ENCODE measurements around the gene TTC1. TPM values are rescaled to one million over a fixed set of nuclear protein-coding genes. Genes with fewer than 3 reads are reported as not detected.

TTC1 gene
- total and polyA plus RNA-seq, 3 experiments from 2014 or later: 66.4 to 99.8 (median 70.7) TPM

DNA sequence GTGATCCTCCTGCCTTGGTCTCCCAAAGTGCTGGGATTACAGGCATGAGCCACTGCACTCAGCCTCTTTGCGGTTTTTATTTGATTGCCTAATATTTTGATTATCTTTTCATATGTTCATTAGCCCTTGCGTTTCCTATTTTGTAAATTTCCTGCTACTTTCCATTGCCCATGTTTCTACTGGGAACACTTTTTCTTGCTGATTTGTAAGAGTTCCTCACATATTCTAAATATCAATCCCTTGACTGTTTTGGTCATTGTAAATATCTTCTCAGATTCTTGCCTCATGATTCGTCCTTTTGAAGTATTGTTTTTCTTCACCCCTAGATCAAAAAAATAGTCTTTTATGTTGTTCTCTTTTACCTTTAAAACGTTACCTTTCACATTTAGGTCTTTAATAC is 37.9 kb upstream of the TTC1 start:
- DNase-seq: no peak
- Mint-ChIP-seq H3K9me3 (peaks cover 0 to 2% (median 0%) of the 10 kb centered on the region in 5 donors), H3K36me3 (peaks cover 0 to 2% (median 0%) of the 10 kb centered on the region in 3 donors), H3K27ac (no peak overlapping the region), H3K4me3 (peak overlapping the region in 2 of 7 donors; percentile 50 to 60), H3K4me1 (peaks cover 10 to 22% (median 14%) of the 10 kb centered on the region in 3 donors), H3K27me3 (peaks cover 31 to 72% of the 10 kb centered on the region in 2 donors)
- no peaks in the 10 kb centered on the region for H3K36me3 ChIP-seq (ENCODE audit: insufficient read depth, low read length)
- ChIA-PET POLR2A (no interaction called here), CTCF (interaction anchor here (1.4 to 2.3 kb wide), 2 partner anchors 16 to 23 kb away, joined by 4 to 6 read pairs; no protein-coding TSS in a partner anchor)
- H3K27me3 ChIP-seq (ENCODE audit: insufficient read depth, low read length, poor library complexity, severe bottlenecking): peaks cover 23% of the 10 kb centered on the region
- no peak overlapping the region for H3K4me3 ChIP-seq (ENCODE audit: low read length)
- H3K27ac ChIP-seq (ENCODE audit: low read depth, low read length): no peak overlapping the region
- no peaks in the 10 kb centered on the region for H3K9me3 ChIP-seq (ENCODE audit: low read length)
- no peaks in the 10 kb centered on the region for H3K4me1 ChIP-seq (ENCODE audit: insufficient read depth, low read length)

- H3K27me3 Mint-ChIP-seq: peaks cover 26 to 68% of the 10 kb centered on the region in 2 donors
- peaks cover 10 to 22% (median 14%) of the 10 kb centered on the region in 3 donors for H3K4me1 Mint-ChIP-seq
- H3K4me3 Mint-ChIP-seq: peak overlapping the region in 5 of 7 donors; percentile 4 to 69 (median 50)
- ChIA-PET POLR2A (no interaction called here), CTCF (interaction anchor here (2.3 kb wide), 1 partner anchor 24 kb away, joined by 6 read pairs; no protein-coding TSS in a partner anchor)
- H3K27me3 ChIP-seq (ENCODE audit: insufficient read depth, low read length, poor library complexity, severe bottlenecking): peaks cover 23% of the 10 kb centered on the region
- H3K4me1 ChIP-seq (ENCODE audit: insufficient read depth, low read length): no peaks in the 10 kb centered on the region
- peak overlapping the region in 1 of 8 donors; percentile 26 for H3K27ac Mint-ChIP-seq
- no peak overlapping the region for H3K4me3 ChIP-seq (ENCODE audit: low read length)
- H3K36me3 ChIP-seq (ENCODE audit: insufficient read depth, low read length): no peaks in the 10 kb centered on the region
- H3K9me3 Mint-ChIP-seq: peaks cover 0 to 2% (median 0%) of the 10 kb centered on the region in 5 donors
- peaks cover 0 to 2% (median 0%) of the 10 kb centered on the region in 3 donors for H3K36me3 Mint-ChIP-seq
- DNase-seq: no peak
- no peak overlapping the region for H3K27ac ChIP-seq (ENCODE audit: low read depth, low read length)
- no peaks in the 10 kb centered on the region for H3K9me3 ChIP-seq (ENCODE audit: low read length)
Observed at GRCh38 chr5:159971514-159971913, 37.4 kb upstream of the TTC1 start.

DNA sequence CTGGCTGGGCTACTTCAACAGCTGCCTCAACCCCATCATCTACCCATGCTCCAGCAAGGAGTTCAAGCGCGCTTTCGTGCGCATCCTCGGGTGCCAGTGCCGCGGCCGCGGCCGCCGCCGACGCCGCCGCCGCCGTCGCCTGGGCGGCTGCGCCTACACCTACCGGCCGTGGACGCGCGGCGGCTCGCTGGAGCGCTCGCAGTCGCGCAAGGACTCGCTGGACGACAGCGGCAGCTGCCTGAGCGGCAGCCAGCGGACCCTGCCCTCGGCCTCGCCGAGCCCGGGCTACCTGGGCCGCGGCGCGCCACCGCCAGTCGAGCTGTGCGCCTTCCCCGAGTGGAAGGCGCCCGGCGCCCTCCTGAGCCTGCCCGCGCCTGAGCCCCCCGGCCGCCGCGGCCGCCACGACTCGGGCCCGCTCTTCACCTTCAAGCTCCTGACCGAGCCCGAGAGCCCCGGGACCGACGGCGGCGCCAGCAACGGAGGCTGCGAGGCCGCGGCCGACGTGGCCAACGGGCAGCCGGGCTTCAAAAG is 36.9 kb upstream of the TTC1 start:
- Histone ChIP-seq H3K27me3 (ENCODE audit: insufficient read depth, low read length, poor library complexity, severe bottlenecking) (peaks cover 23% of the 10 kb centered on the region), H3K36me3 (ENCODE audit: insufficient read depth, low read length) (no peaks in the 10 kb centered on the region), H3K9me3 (ENCODE audit: low read length) (no peaks in the 10 kb centered on the region), H3K4me3 (ENCODE audit: low read length) (no peak overlapping the region), H3K27ac (ENCODE audit: low read depth, low read length) (no peak overlapping the region), H3K4me1 (ENCODE audit: insufficient read depth, low read length) (no peaks in the 10 kb centered on the region)
- Mint-ChIP-seq H3K4me1 (peaks cover 10 to 22% (median 14%) of the 10 kb centered on the region in 3 donors), H3K27ac (no peak overlapping the region), H3K4me3 (peak overlapping the region in 2 of 7 donors; percentile 60 to 69), H3K27me3 (peaks cover 28 to 65% of the 10 kb centered on the region in 2 donors), H3K9me3 (peaks cover 0 to 2% (median 0%) of the 10 kb centered on the region in 5 donors), H3K36me3 (peaks cover 0 to 2% (median 0%) of the 10 kb centered on the region in 3 donors)
- ChIA-PET POLR2A (no interaction called here), CTCF (interaction anchor here (2.3 kb wide), 1 partner anchor 24 kb away, joined by 6 read pairs; no protein-coding TSS in a partner anchor)
- no peak for DNase-seq

- Histone ChIP-seq H3K4me3 (ENCODE audit: low read length) (no peak overlapping the region), H3K4me1 (ENCODE audit: insufficient read depth, low read length) (no peaks in the 10 kb centered on the region), H3K27me3 (ENCODE audit: insufficient read depth, low read length, poor library complexity, severe bottlenecking) (peaks cover 23% of the 10 kb centered on the region), H3K36me3 (ENCODE audit: insufficient read depth, low read length) (no peaks in the 10 kb centered on the region), H3K27ac (ENCODE audit: low read depth, low read length) (no peak overlapping the region), H3K9me3 (ENCODE audit: low read length) (no peaks in the 10 kb centered on the region)
- H3K9me3 Mint-ChIP-seq: peaks cover 0 to 2% (median 0%) of the 10 kb centered on the region in 5 donors
- peaks cover 0 to 2% (median 0%) of the 10 kb centered on the region in 3 donors for H3K36me3 Mint-ChIP-seq
- H3K4me3 Mint-ChIP-seq: peak overlapping the region in 6 of 7 donors; percentile 15 to 76 (median 67)
- CTCF ChIA-PET: interaction anchor here (2.3 kb wide), 1 partner anchor 25 kb away, joined by 6 read pairs; no protein-coding TSS in a partner anchor
- DNase-seq: no peak
- H3K27ac Mint-ChIP-seq: peak overlapping the region in 1 of 8 donors; percentile 39
- H3K27me3 Mint-ChIP-seq: peaks cover 32 to 65% of the 10 kb centered on the region in 2 donors
- POLR2A ChIA-PET: no interaction called here
- H3K4me1 Mint-ChIP-seq: peaks cover 10 to 22% (median 14%) of the 10 kb centered on the region in 3 donors
Observed at GRCh38 chr5:159972538-159973362, 36.2 kb upstream of the TTC1 start.

DNA sequence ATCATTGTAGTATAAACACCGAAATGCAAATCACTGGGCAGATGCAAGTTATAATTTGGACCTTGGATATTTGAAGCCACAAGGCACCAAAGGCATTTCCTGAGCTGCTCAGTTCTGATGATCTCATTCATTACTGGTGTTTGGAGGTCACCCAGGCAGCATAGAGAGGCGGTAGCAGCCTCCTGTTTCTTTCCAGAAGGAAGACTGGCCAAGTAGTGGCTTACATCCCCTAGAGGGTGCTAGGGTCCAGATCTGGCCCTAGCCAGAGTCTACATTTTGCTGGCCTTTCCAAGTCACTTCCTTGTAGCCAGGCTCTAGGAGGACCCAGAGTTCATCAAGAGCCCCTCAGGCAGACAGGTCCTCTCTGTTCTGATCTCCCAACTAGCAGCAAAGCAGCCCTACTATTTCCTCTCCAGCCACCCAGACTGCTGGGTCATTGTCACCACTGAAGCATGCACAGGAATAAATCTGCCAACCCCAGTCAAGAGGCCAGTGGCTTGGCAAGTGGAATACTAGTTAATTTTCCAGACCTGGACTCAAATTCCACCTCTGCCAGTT is 33.4 kb upstream of the TTC1 start:
- CTCF ChIA-PET: interaction anchor here (1.9 kb wide), 1 partner anchor 12 kb away, joined by 8 read pairs; no protein-coding TSS in a partner anchor
- Histone ChIP-seq H3K4me1 (ENCODE audit: insufficient read depth, low read length) (no peaks in the 10 kb centered on the region), H3K9me3 (ENCODE audit: low read length) (no peaks in the 10 kb centered on the region), H3K4me3 (ENCODE audit: low read length) (no peak overlapping the region), H3K36me3 (ENCODE audit: insufficient read depth, low read length) (no peaks in the 10 kb centered on the region), H3K27ac (ENCODE audit: low read depth, low read length) (no peak overlapping the region), H3K27me3 (ENCODE audit: insufficient read depth, low read length, poor library complexity, severe bottlenecking) (peaks cover 18% of the 10 kb centered on the region)
- Mint-ChIP-seq H3K36me3 (peaks cover 0 to 2% (median 0%) of the 10 kb centered on the region in 3 donors), H3K4me3 (no peak overlapping the region), H3K27me3 (peaks cover 43 to 69% of the 10 kb centered on the region in 2 donors), H3K9me3 (peaks cover 0 to 2% (median 0%) of the 10 kb centered on the region in 5 donors), H3K27ac (no peak overlapping the region), H3K4me1 (peaks cover 10 to 22% (median 14%) of the 10 kb centered on the region in 3 donors)
- POLR2A ChIA-PET: no interaction called here
- no peak for DNase-seq

GRCh38 chr5:159976921-159977320 is 32.0 kb upstream of the TTC1 start:
- ChIA-PET CTCF (interaction anchor here (1.9 kb wide), 1 partner anchor 10 kb away, joined by 8 read pairs; no protein-coding TSS in a partner anchor), POLR2A (no interaction called here)
- Mint-ChIP-seq H3K27me3 (peaks cover 33 to 64% of the 10 kb centered on the region in 2 donors), H3K4me1 (peaks cover 6 to 13% (median 8%) of the 10 kb centered on the region in 3 donors), H3K9me3 (peaks cover 0 to 2% (median 0%) of the 10 kb centered on the region in 5 donors), H3K4me3 (no peak overlapping the region), H3K36me3 (peaks cover 0 to 2% (median 0%) of the 10 kb centered on the region in 3 donors), H3K27ac (no peak overlapping the region)
- no peak overlapping the region for H3K4me3 ChIP-seq (ENCODE audit: low read length)
- peaks cover 11% of the 10 kb centered on the region for H3K27me3 ChIP-seq (ENCODE audit: insufficient read depth, low read length, poor library complexity, severe bottlenecking)
- no peak for DNase-seq
- no peaks in the 10 kb centered on the region for H3K9me3 ChIP-seq (ENCODE audit: low read length)
- no peaks in the 10 kb centered on the region for H3K4me1 ChIP-seq (ENCODE audit: insufficient read depth, low read length)
- H3K36me3 ChIP-seq (ENCODE audit: insufficient read depth, low read length): no peaks in the 10 kb centered on the region
- H3K27ac ChIP-seq (ENCODE audit: low read depth, low read length): no peak overlapping the region

- H3K27ac Mint-ChIP-seq: peak overlapping the region in 1 of 8 donors; percentile 7
Observed at GRCh38 chr5:159978358-159978757, 30.6 kb upstream of the TTC1 start.

More at GRCh38 chr5:159978358-159978757, 30.6 kb upstream of the TTC1 start:
- no peaks in the 10 kb centered on the region for H3K9me3 ChIP-seq (ENCODE audit: low read length)
- DNase-seq: no peak
- no peaks in the 10 kb centered on the region for H3K36me3 ChIP-seq (ENCODE audit: insufficient read depth, low read length)
- H3K27me3 ChIP-seq (ENCODE audit: insufficient read depth, low read length, poor library complexity, severe bottlenecking): peaks cover 3% of the 10 kb centered on the region
- H3K27ac ChIP-seq (ENCODE audit: low read depth, low read length): no peak overlapping the region
- no peaks in the 10 kb centered on the region for H3K9me3 Mint-ChIP-seq
- no peak overlapping the region for H3K4me3 Mint-ChIP-seq
- ChIA-PET POLR2A (no interaction called here), CTCF (interaction anchor here (2.2 kb wide), 1 partner anchor 9 kb away, joined by 11 read pairs; no protein-coding TSS in a partner anchor)
- H3K36me3 Mint-ChIP-seq: peaks cover 0 to 2% (median 0%) of the 10 kb centered on the region in 3 donors
- H3K4me1 Mint-ChIP-seq: peaks cover 0 to 4% (median 0%) of the 10 kb centered on the region in 3 donors
- no peaks in the 10 kb centered on the region for H3K4me1 ChIP-seq (ENCODE audit: insufficient read depth, low read length)
- no peak overlapping the region for H3K4me3 ChIP-seq (ENCODE audit: low read length)
- peaks cover 31 to 55% of the 10 kb centered on the region in 2 donors for H3K27me3 Mint-ChIP-seq
